ENCODE data around the gene DCAF6. TPM values are rescaled to one million over a fixed set of nuclear protein-coding genes. Genes with fewer than 3 reads are reported as not detected.

Gene DCAF6
- total and polyA plus RNA-seq, 7 donors: 71.0 to 396 (median 316) TPM

DNA sequence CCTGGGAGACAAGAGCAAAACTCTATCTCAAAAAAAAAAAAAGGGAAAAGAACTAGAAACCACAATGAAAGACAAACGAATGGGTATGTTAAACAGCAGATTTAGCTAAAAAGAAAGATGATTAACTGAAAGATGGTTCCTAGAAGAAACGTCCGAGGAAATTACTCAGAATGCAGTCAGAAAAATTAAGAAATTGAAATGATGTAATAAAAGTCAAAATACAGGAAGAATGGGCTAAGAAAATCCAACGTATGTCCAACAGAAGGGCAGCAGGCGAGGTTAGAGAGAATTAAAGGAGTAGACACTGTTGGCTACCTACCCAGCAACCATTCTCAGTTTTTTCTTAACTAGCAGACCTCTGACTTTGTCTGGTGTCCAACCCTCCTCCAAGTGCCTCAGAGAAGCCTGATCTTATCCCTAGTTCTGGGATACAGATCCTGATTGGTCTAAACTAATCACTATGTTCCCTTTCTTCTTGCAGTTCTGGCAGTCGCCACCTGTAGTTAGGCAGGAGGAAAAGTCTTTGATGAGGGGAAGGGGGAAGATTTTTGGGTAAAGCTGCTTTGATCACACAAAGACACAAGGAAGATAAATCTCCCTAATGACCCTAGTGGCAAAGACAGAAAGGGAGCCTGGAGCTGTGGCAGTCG is 174.5 kb downstream of the DCAF6 start:
- peaks cover 0 to 1% (median 0%) of the 10 kb centered on the region in 3 donors for H3K27me3 ChIP-seq (ENCODE audit: insufficient read depth in 3 of 3, low read length in 2 of 3)
- H3K4me3 ChIP-seq: no peak overlapping the region
- H3K36me3 ChIP-seq (ENCODE audit: insufficient read depth in 1 of 2, low read depth in 1 of 2): no peaks in the 10 kb centered on the region
- ATAC-seq (no peak), DNase-seq (no peak)
- no peaks in the 10 kb centered on the region for H3K9me3 ChIP-seq
- no peaks in the 10 kb centered on the region for H3K4me1 ChIP-seq
- TF ChIP-seq, protein P1, sequence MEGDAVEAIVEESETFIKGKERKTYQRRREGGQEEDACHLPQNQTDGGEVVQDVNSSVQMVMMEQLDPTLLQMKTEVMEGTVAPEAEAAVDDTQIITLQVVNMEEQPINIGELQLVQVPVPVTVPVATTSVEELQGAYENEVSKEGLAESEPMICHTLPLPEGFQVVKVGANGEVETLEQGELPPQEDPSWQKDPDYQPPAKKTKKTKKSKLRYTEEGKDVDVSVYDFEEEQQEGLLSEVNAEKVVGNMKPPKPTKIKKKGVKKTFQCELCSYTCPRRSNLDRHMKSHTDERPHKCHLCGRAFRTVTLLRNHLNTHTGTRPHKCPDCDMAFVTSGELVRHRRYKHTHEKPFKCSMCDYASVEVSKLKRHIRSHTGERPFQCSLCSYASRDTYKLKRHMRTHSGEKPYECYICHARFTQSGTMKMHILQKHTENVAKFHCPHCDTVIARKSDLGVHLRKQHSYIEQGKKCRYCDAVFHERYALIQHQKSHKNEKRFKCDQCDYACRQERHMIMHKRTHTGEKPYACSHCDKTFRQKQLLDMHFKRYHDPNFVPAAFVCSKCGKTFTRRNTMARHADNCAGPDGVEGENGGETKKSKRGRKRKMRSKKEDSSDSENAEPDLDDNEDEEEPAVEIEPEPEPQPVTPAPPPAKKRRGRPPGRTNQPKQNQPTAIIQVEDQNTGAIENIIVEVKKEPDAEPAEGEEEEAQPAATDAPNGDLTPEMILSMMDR (IDR thresholded peaks at IDR 0.05): no peak
- H3K27ac ChIP-seq: no peak overlapping the region
- 90 to 92% (median 92%) methylated on average over 7 of the region's 7 CpGs for whole genome bisulfite sequencing, 3 donors
- intact Hi-C loops (cut with DNase I): no loop called here

DNA sequence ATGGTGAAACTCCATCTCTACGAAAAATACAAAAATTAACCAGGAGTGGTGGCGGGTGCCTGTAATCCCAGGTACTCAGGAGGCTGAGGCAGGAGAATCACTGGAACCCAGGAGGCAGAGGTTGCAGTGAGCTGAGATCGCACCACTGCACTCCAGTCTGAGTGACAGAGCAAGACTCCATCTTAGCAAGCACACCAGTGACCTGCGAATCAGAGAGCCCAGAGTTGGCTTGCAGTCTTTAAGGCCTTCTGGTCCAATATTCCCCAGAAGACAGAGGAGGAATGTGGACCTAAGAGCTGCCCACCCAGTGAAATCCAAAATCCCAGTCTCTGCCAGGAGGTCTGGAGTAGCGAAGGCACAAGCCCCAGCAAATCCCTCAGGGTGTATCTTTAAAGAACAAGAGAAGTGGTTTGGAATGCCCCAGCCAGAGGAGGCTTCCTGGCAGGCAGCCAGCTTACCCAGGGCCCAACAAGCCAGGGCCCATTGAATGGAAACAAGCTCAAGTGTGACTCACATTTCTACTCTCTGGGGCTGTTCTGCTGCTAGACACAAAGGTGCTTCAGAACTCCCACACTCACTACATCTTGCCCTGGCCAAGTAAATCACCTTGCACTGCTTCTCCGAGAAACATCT is 176.3 kb downstream of the DCAF6 start:
- ATAC-seq: no peak

DNA sequence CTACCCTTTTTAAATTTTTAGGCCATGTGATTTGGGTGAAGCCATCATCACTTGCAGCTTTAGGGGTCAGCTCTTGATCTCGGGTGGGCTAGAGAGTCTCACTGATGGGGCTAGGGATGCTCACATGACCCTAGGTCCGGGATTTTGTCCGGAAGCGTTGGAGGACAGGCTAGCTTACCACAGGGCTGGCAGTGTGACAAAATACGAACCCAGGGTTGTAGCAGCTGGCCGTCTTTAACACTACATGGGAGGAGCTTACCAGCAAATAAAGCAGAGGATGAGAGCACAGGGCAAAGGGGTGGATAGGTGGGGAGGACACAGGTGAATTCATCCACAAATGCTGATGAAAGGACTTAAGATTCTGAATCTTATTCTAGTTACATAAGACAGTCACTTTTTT is 178.4 kb downstream of the DCAF6 start:
- 50 to 63% (median 54%) methylated on average over 6 of the region's 6 CpGs for WGBS, 3 donors
- Histone ChIP-seq H3K36me3 (ENCODE audit: insufficient read depth in 1 of 2, low read depth in 1 of 2) (no peaks in the 10 kb centered on the region), H3K9me3 (no peaks in the 10 kb centered on the region), H3K27ac (no peak overlapping the region), H3K4me1 (no peaks in the 10 kb centered on the region), H3K27me3 (ENCODE audit: insufficient read depth in 3 of 3, low read length in 2 of 3) (peaks cover 0 to 2% (median 1%) of the 10 kb centered on the region in 3 donors), H3K4me3 (no peak overlapping the region)
- intact Hi-C loops (cut with DNase I): no loop called here
- ATAC-seq (no peak), DNase-seq (no peak)
- TF ChIP-seq, protein P1 (IDR thresholded peaks at IDR 0.05): no peak

More for the DNA sequence above, 176.3 kb downstream of the DCAF6 start:
- Histone ChIP-seq H3K4me1 (no peaks in the 10 kb centered on the region), H3K27me3 (ENCODE audit: insufficient read depth in 3 of 3, low read length in 2 of 3) (peaks cover 0 to 1% (median 0%) of the 10 kb centered on the region in 3 donors), H3K9me3 (no peaks in the 10 kb centered on the region), H3K36me3 (ENCODE audit: insufficient read depth in 1 of 2, low read depth in 1 of 2) (no peaks in the 10 kb centered on the region), H3K4me3 (no peak overlapping the region), H3K27ac (no peak overlapping the region)
- DNase-seq: no peak
- 92 to 98% (median 93%) methylated on average over 6 of the region's 6 CpGs for WGBS, 3 donors
- TF ChIP-seq, protein P1 (IDR thresholded peaks at IDR 0.05): no peak
- intact Hi-C loops (cut with DNase I): no loop called here

DNA sequence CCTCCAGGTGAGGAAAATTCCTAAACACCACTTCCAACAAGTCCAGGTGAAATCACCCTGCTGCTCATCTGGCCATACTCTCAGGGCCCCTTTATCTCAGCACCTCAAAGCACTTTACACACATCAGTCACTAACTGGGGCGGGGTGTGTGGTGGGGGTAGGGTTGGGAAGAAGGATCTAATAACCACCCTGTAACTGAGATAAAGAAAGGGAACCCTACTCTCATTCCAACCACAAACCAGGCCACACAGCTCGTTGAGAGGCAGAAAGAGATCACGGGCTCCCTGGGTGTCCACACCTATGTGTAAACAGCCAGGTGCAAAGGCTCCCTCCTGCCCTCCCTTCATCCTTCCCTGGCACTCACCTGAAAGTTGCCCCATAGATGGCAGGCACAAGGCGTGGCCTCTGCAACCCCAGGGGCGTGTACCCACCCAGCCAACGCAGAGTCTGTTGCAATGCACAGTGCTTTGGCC is 179.9 kb downstream of the DCAF6 start:
- Histone ChIP-seq H3K27ac (no peak overlapping the region), H3K4me3 (no peak overlapping the region), H3K4me1 (no peaks in the 10 kb centered on the region), H3K27me3 (ENCODE audit: insufficient read depth in 3 of 3, low read length in 2 of 3) (peaks cover 0 to 3% (median 1%) of the 10 kb centered on the region in 3 donors), H3K36me3 (ENCODE audit: insufficient read depth in 1 of 2, low read depth in 1 of 2) (no peaks in the 10 kb centered on the region), H3K9me3 (no peaks in the 10 kb centered on the region)
- WGBS, 3 donors: 86 to 93% (median 86%) methylated on average over 6 of the region's 6 CpGs
- intact Hi-C loops (cut with DNase I): no loop called here
- TF ChIP-seq, protein P1 (IDR thresholded peaks at IDR 0.05): no peak
- ATAC-seq: no peak
- DNase-seq: no peak

All from psoas muscle (tissue), 8 donors.